ENCODE results near the gene THAP5.

The THAP5 gene

DNA sequence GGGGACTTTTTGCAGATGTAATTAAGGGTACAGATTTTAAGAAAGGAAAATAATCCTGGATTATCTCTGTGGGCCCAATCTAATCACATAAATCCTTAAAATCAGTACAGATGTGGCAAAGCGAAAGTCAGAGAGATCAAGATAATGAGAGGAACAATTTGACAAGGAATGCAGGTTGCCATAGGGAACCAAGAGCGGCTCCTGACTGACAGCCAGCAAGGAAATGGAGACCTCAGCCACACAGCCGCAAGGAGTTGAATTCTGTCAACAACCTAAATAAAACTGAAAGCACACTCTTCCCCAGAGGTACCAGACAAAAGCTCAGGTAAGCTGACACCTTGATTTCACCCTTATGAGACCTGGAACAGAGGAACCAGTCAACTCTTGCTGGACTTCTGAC, 40.2 kb downstream of the THAP5 start:
- DNase-seq, result no peak

DNA sequence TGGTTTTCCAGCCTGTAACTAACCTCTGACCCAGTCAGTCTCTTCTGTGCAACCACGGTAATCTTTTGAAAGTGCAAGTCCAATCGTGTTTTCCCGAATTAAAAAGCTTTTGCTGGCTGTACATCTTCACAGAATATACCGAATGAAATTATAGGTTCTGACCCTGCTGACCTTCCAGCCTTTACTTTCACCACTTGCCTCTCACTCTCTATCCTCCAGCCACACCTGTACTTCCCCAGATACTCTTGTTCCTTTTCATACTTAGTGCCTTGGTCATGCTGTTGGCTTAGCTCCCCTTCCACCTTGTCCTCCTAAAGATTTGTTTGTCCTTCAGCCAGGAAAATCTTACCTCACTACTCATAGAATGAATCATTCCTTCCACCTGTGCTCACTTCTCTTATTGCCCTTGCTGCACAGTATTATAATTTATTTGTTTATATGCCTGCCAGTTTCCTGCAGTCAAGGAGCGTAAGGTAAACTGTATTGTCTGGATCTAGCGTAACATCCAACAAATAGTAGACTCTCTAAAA, 41.3 kb downstream of the THAP5 start:
- no peak for DNase-seq

DNA sequence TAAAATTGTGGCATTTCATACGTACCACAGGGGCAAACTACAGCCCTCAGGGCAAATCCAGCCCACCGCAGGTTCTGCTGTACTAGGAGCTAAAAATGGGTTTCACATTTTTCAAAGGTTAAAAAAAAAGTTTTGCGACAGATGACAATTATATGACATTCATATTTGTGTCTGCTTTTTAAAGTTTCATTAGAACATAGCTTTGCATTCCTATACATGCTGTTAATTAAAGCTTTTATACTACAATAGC, 42.8 kb downstream of the THAP5 start:
- DNase-seq, result no peak

DNA sequence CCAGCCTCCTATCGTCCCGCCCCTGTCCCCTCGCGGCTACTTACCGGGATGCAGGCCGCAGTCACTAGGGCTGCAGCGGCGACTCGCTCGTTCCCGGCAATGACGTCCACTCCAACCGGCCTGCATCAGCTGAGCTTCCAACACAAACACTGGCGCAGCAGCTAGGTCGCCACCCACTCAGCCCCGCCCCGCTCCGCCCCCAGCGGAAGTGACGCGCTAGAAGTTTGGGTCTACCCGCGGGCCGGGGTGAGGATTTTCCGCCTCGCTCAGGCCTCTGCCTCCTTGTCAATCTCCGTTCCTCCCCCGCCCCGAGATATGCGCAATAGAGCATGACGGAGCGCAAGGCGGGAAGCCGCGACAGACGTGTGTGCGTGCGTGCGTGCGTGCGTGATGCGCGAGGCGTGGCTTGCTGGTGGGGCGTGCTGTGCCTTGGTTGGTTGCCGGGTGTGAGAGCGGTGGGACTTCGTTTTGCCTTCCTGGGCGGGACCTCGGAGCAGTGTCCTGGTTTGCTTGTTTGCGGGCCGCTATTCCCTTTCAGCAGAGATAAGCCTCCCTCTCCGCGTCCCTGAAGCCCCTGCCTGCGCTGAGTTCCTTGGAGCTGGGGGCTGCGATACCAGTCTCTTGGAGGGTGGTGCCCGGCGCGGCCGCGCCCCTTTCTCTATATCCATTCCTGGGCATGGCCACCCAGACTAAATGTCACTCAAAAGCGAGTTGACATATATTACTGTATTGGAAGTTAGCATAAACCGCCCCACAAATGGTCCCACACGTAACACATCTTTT, 43.3 kb downstream of the THAP5 start, which contains the start of gene PNPLA8:
TSS of gene PNPLA8 (minus strand) at position 151 of the 783 bp plus-strand sequence. CDS start 10,644 bp downstream, outside the sequence.
- DNase-seq, result peak; percentile 99

DNA sequence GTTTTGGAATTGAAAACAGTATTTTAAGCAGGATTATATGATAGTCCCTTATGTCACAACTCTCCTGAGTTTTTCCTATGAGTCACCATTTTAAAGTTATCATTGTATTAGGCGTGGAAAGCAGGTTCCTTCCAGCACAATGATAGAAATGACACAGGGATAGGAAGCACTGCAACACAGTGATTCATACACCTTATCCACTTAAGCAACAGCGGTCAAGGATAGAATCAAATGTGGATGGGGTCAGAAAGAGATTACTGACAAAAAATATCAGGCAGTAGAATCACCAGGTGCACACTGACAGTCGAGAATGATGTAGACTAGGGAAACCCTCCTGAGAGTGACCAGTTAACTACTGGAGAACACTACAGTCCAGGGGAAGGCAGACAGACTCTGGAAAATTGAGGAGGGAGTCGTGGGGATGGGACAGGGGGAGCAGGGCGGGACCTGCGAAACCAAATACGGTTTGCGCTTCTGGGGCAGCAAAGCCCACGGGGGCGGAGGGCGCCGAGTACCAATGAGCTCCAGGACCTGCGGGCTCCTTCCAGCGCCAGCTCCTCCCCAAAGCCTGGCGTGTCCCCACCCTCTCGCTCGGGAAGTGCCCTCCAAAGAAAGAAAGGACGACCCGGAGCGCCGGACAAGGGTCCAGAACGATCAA, 44.0 kb downstream of the THAP5 start:
- DNase-seq, result peak; percentile 64

DNA sequence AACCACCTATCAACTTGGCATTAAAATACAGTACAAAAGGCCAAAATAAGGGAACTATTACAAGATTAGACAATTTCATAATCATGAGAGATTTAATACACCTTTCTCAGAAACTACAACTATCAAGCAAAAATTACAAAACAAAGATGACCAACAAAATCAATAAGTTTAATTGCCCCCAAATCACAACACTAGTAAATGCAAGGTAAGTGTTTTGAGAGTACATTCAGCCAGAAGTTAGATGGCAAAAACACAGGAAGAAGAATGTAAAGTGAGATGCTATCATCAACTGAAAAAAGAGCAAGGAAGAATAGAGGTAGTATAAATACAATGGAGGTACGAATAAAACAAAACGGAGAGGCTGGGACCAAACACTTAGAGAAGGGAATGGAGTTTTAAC, 46.7 kb downstream of the THAP5 start:
- no peak for DNase-seq

DNA sequence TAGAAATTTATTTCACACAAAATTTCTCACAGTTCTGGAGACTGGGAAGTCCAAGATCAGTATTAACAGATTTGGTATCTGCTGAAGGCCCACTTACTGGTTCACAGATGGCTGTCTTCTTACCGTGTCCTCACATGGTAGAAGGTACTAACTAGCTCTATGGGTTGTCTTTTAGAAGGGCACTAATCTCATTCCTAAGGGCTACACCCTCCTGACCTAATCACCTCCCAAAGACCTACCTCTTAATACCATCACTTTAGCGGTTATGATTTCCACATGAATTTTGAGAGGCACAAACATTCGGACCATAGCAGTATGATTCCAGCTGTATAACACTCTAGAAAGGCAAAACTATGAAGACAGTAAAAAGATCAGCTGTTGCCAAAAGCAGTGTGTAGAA, 51.6 kb downstream of the THAP5 start:
- DNase-seq, result no peak

DNA sequence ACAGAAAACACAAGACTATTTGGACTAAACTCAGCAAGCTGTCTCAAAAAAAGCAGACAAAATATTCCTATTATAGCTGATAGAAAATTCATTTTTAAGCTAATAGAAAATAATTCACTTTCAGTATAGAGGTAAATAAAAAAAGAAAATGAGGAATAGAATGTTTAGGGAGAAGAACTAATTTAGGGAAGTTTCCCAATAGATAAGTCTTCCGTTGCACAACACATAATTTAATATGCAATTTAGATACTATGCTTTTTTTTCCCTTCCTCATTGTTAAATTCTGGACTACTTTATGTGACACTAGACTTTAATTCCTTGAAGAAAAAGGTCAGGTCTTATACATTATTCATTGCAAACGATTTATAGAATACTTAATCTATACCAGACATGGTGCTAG, 53.9 kb downstream of the THAP5 start:
- no peak for DNase-seq

DNA sequence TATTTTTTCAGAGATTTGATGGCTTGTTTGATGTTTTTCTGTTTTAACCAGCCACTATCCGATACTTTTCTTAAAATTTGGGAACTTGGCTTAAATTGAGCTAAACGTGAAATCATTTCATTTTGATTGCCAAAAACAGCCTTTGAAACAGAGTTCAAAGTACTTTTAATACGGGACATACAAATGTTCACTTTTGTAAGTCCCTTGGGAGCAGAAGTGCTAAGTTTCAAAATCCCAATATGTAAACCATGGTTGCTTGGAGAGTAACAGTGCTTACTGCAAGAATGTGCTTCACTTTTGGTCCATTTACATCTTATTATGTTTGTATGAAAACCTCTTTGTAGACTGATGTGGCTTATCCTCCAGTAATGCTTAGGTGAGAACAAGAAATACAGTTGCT, 54.5 kb downstream of the THAP5 start:
- DNase-seq, result no peak
